K562 (cell line): ENCODE results near the gene SMIM29. TPM values are rescaled to one million over a fixed set of nuclear protein-coding genes. Genes with fewer than 3 reads are reported as not detected.
A peak's percentile ranks its signal among the peaks of the same experiment; 100 is the strongest.

ENCODE experiments used
- ATF2 ChIP-seq: sonication (generic); formaldehyde crosslinking; IDR thresholded peaks from 2 replicates; pipeline ENCODE4 v1.8.1; 2022; ENCODE audit warnings: missing genetic modification reagents
- CAMTA2 ChIP-seq: fragments of 250-450 bp; sonication (Bioruptor Pico); conservative IDR thresholded peaks from 2 replicates; pipeline ENCODE4 v1.5.1; 2022
- CEBPG ChIP-seq, 3 experiments: fragments of 200-800 bp in 1 of 3; sonication (Bioruptor generic) in 1 of 3; sonication (generic) in 1 of 3; formaldehyde crosslinking in 1 of 3; IDR thresholded peaks in 2 of 3; conservative IDR thresholded peaks in 1 of 3; 2 replicates each; pipeline versions ENCODE4 v1.6.1 to v1.8.0; 2016 to 2022; ENCODE audit warnings: missing compliant biosample characterization in 2 of 3, missing genetic modification characterization in 2 of 3, mild to moderate bottlenecking in 1 of 3, missing genetic modification reagents in 1 of 3
- CEBPZ ChIP-seq: fragments of 150-350 bp; IDR thresholded peaks from 2 replicates; pipeline ENCODE4 v1.6.1; 2014; ENCODE audit warnings: low read depth, mild to moderate bottlenecking, low read length, borderline replicate concordance
- CREBBP ChIP-seq: IDR thresholded peaks from one replicate; pipeline ENCODE4 v1.6.1; 2012; ENCODE audit warnings: low read depth, mild to moderate bottlenecking, control low read depth, inconsistent platforms, low read length
- CTCFL ChIP-seq: IDR thresholded peaks from 2 replicates; pipeline ENCODE4 v1.6.1; 2011; ENCODE audit warnings: borderline replicate concordance, low read depth, mild to moderate bottlenecking, moderate library complexity, low read length; ENCODE audit not compliant: insufficient read depth, poor library complexity, severe bottlenecking
- DNMT1 ChIP-seq: fragments of 450-650 bp; IDR thresholded peaks from 2 replicates; pipeline ENCODE4 v1.6.1; 2016; ENCODE audit warnings: antibody characterized with exemption, mild to moderate bottlenecking
- HMG20B ChIP-seq: fragments of 250-450 bp; sonication (Bioruptor Pico); IDR thresholded peaks from 2 replicates; pipeline ENCODE4 v1.5.0; 2021; ENCODE audit warnings: mild to moderate bottlenecking
- HOMEZ ChIP-seq: fragments of 250-450 bp; sonication (Bioruptor Pico); IDR thresholded peaks from 2 replicates; pipeline ENCODE4 v1.4.0; 2020; ENCODE audit warnings: mild to moderate bottlenecking, moderate library complexity
- HOXB6 ChIP-seq: fragments of 250-450 bp; sonication (Bioruptor Pico); IDR thresholded peaks from 2 replicates; pipeline ENCODE4 v1.5.1; 2022; ENCODE audit warnings: mild to moderate bottlenecking, borderline replicate concordance
- IRF9 ChIP-seq: fragments of 450-650 bp; IDR thresholded peaks from 2 replicates; pipeline ENCODE4 v1.6.1; 2016; ENCODE audit warnings: missing biosample characterization, missing genetic modification characterization
- JUND ChIP-seq, 2 experiments: IDR thresholded peaks; 2 replicates in 1 of 2; 3 replicates in 1 of 2; pipeline ENCODE4 v1.6.1; 2011; ENCODE audit warnings: borderline replicate concordance in 2 of 2, low read depth in 2 of 2, low read length in 2 of 2, improper control_type of control experiment in 1 of 2, missing biosample characterization in 1 of 2, missing genetic modification characterization in 1 of 2, missing genetic modification reagents in 1 of 2
- PML ChIP-seq: IDR thresholded peaks from 2 replicates; pipeline ENCODE4 v1.6.1; 2012; ENCODE audit warnings: low read length, inconsistent platforms
- POLR2A ChIP-seq: fragments of 450-650 bp; conservative IDR thresholded peaks from 2 replicates; pipeline ENCODE4 v1.6.1; 2016
- PTBP1 ChIP-seq: fragments of 200-400 bp; formaldehyde crosslinking; IDR thresholded peaks from 2 replicates; pipeline ENCODE4 v1.6.1; 2017; ENCODE audit warnings: low read depth, low read length
- SOX6 ChIP-seq: fragments of 450-650 bp; IDR thresholded peaks from 2 replicates; pipeline ENCODE4 v1.6.1; 2014; ENCODE audit warnings: mild to moderate bottlenecking
- SPI1 ChIP-seq: IDR thresholded peaks from 2 replicates; pipeline ENCODE4 v1.6.1; 2011; ENCODE audit warnings: low read depth, low read length, control low read depth, borderline replicate concordance
- XRCC3 ChIP-seq: fragments of 450-650 bp; IDR thresholded peaks from 2 replicates; pipeline ENCODE4 v1.6.1; 2017; ENCODE audit warnings: mild to moderate bottlenecking, moderate library complexity
- ZNF507 ChIP-seq: conservative IDR thresholded peaks from 2 replicates; pipeline ENCODE4 v1.6.1; 2017; ENCODE audit warnings: missing genetic modification characterization, missing compliant biosample characterization
- ZNF79 ChIP-seq: fragments of 250-450 bp; sonication (Bioruptor Pico); IDR thresholded peaks from 2 replicates; pipeline ENCODE4 v1.4.0; 2020; ENCODE audit warnings: low read depth, mild to moderate bottlenecking, moderate library complexity
- polyA plus RNA-seq, 8 experiments: library from polyadenylated mRNA; depleted of rRNA in 4 of 8; stranded (reverse) in 5 of 8; unstranded in 3 of 8; fragments of >200 nt; fragmentation: Nextera tagmentation in 2 of 8; fragmentation: Illumina TruSeq in 1 of 8; extraction: Ambion mirVana in 2 of 8; extraction: Trizol in 1 of 8; gene quantifications; 2 replicates each; pipeline versions ENCODE4 v1.2.1 to v1.2.3, GENCODE V29; 2011 to 2014; ENCODE audit warnings: inconsistent platforms in 1 of 8, missing spikeins in 1 of 8
- total RNA-seq, 7 experiments: library from RNA; depleted of rRNA in 6 of 7; stranded (reverse); fragments of >200 nt in 6 of 7; fragmentation: Illumina TruSeq in 2 of 7; extraction: Trizol in 2 of 7; gene quantifications; 2 replicates each; pipeline versions ENCODE4 v1.2.1 to v1.2.3, GENCODE V29; 2011 to 2021; ENCODE audit warnings: low replicate concordance in 1 of 7

Gene SMIM29
- total and polyA plus RNA-seq, 9 of the 15 experiments (the other 6 are each of a cell fraction or from before 2014, with no cell fraction given): 6.5 to 36.7 (median 20.9) TPM

- TF ChIP-seq HOMEZ (CRISPR knock-in tag) (no peak), HMG20B (CRISPR knock-in tag) (no peak), CEBPG (CRISPR knock-in tag; IDR thresholded peaks at IDR 0.05) (no peak), CEBPG (tag; conservative IDR thresholded peaks at IDR 0.05 in 1 of 2, IDR thresholded peaks at IDR 0.05 in 1 of 2) (no peak), CREBBP (no peak), SPI1 (no peak), ATF2 (CRISPR knock-in tag) (no peak), CAMTA2 (no peak), PTBP1 (no peak), IRF9 (tag) (no peak), POLR2A (0 out of 2 replicates have a peak, but pooled peaks have one; percentile 12), HOXB6 (CRISPR knock-in tag) (no peak), CTCFL (no peak), SOX6 (no peak), DNMT1 (no peak), ZNF507 (no peak), ZNF79 (CRISPR knock-in tag) (no peak), XRCC3 (no peak), PML (0 out of 2 replicates have a peak, but pooled peaks have one; percentile 15), JUND (IDR thresholded peaks at IDR 0.05; ENCODE audit: borderline replicate concordance, low read depth, low read length) (no peak), JUND (tag; IDR thresholded peaks at IDR 0.05; ENCODE audit: borderline replicate concordance, low read depth, low read length) (no peak), CEBPZ (no peak)
Observed at GRCh38 chr6:34277763-34278112, 28.9 kb upstream of the SMIM29 start (continued).
